Esophagus squamous epithelium (tissue), 4 donors: ENCODE measurements around the gene CES1.

ENCODE experiments used
- CTCF ChIP-seq, 6 experiments: fragments of 450-650 bp in 4 of 6; fragments of 200-600 bp in 2 of 6; sonication (generic) in 2 of 6; IDR thresholded peaks; one replicate each; pipeline ENCODE4 v1.5.1; 2016 to 2019; ENCODE audit warnings: antibody characterized with exemption in 6 of 6, mild to moderate bottlenecking in 4 of 6, moderate library complexity in 4 of 6
- POLR2A ChIP-seq, 4 donors: fragments of 450-650 bp; IDR thresholded peaks; one replicate each; pipeline ENCODE4 v1.6.1; 2017; ENCODE audit warnings: antibody characterized with exemption in 4 of 4, mild to moderate bottlenecking in 4 of 4, moderate library complexity in 3 of 4

- TF ChIP-seq CTCF (IDR thresholded peaks at IDR 0.05) = peak; percentile 60 to 81 (median 78)
- TF ChIP-seq POLR2A (IDR thresholded peaks at IDR 0.05) = no peak
These were observed 9.6 kb upstream of the CES1 start for GRCh38 chr16:55842369-55843104.
